Measurements from ENCODE around the gene TXNRD3.

The TXNRD3 gene

GRCh38 chr3:126557761-126558160, 97.2 kb downstream of the TXNRD3 start:
- Histone ChIP-seq H3K9me2 (replicated peaks; ENCODE audit: low read depth, low read length) (no peaks in the 10 kb centered on the region), H3K27me3 (ENCODE audit: insufficient read depth, low read length, poor library complexity, severe bottlenecking) (no peaks in the 10 kb centered on the region), H3K9ac (ENCODE audit: low read depth, low read length, poor library complexity, severe bottlenecking) (no peak overlapping the region), H2AFZ (ENCODE audit: low read length) (no peak overlapping the region), H3K4me2 (ENCODE audit: low read depth, low read length, poor library complexity, severe bottlenecking) (no peak overlapping the region), H3K36me3 (ENCODE audit: insufficient read depth, low read length) (no peaks in the 10 kb centered on the region), H3K4me1 (ENCODE audit: insufficient read depth, low read length, poor library complexity, severe bottlenecking) (no peaks in the 10 kb centered on the region), H3K79me2 (ENCODE audit: insufficient read depth, low read length) (no peaks in the 10 kb centered on the region), H3K4me3 (ENCODE audit: low read length, poor library complexity, severe bottlenecking) (no peak overlapping the region), H3F3A (ENCODE audit: low read depth) (no peaks in the 10 kb centered on the region), H3K9me3 (ENCODE audit: insufficient read depth, low read depth, low read length) (peaks cover 3% of the 10 kb centered on the region), H4K20me1 (ENCODE audit: insufficient read depth, low read length, poor library complexity, severe bottlenecking) (no peaks in the 10 kb centered on the region)
- TF ChIP-seq EZH2phosphoT487 (IDR thresholded peaks at IDR 0.05; ENCODE audit: borderline replicate concordance), result no peak
- TF ChIP-seq, protein P1, sequence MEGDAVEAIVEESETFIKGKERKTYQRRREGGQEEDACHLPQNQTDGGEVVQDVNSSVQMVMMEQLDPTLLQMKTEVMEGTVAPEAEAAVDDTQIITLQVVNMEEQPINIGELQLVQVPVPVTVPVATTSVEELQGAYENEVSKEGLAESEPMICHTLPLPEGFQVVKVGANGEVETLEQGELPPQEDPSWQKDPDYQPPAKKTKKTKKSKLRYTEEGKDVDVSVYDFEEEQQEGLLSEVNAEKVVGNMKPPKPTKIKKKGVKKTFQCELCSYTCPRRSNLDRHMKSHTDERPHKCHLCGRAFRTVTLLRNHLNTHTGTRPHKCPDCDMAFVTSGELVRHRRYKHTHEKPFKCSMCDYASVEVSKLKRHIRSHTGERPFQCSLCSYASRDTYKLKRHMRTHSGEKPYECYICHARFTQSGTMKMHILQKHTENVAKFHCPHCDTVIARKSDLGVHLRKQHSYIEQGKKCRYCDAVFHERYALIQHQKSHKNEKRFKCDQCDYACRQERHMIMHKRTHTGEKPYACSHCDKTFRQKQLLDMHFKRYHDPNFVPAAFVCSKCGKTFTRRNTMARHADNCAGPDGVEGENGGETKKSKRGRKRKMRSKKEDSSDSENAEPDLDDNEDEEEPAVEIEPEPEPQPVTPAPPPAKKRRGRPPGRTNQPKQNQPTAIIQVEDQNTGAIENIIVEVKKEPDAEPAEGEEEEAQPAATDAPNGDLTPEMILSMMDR (conservative IDR thresholded peaks at IDR 0.05; ENCODE audit: low read length), result no peak

DNA sequence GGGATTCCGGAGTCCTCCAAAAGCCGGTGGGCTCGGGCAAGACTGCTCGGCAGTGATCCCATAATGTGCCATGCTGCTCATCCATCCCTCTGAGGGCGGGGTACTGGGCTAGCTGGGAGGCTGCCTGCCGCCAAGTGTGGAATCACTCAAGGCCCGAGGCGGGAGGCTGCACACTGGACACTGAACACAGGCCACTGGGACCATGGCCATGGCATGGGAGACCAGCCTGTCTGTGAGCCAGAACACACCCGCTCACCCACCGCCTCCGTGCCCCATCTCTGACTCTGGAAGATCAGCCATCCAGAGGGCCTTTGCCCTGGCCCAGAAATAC, 97.5 kb downstream of the TXNRD3 start:
- no peak for TF ChIP-seq EZH2phosphoT487 (IDR thresholded peaks at IDR 0.05; ENCODE audit: borderline replicate concordance)
- TF ChIP-seq, protein P1 (conservative IDR thresholded peaks at IDR 0.05; ENCODE audit: low read length), result no peak
- Histone ChIP-seq H3K27me3 (ENCODE audit: insufficient read depth, low read length, poor library complexity, severe bottlenecking) (no peaks in the 10 kb centered on the region), H3F3A (ENCODE audit: low read depth) (no peaks in the 10 kb centered on the region), H3K4me1 (ENCODE audit: insufficient read depth, low read length, poor library complexity, severe bottlenecking) (no peaks in the 10 kb centered on the region), H3K36me3 (ENCODE audit: insufficient read depth, low read length) (no peaks in the 10 kb centered on the region), H3K9ac (ENCODE audit: low read depth, low read length, poor library complexity, severe bottlenecking) (no peak overlapping the region), H3K9me3 (ENCODE audit: insufficient read depth, low read depth, low read length) (no peaks in the 10 kb centered on the region), H4K20me1 (ENCODE audit: insufficient read depth, low read length, poor library complexity, severe bottlenecking) (no peaks in the 10 kb centered on the region), H3K4me2 (ENCODE audit: low read depth, low read length, poor library complexity, severe bottlenecking) (no peak overlapping the region), H3K9me2 (replicated peaks; ENCODE audit: low read depth, low read length) (no peaks in the 10 kb centered on the region), H2AFZ (ENCODE audit: low read length) (no peak overlapping the region), H3K4me3 (ENCODE audit: low read length, poor library complexity, severe bottlenecking) (no peak overlapping the region), H3K79me2 (ENCODE audit: insufficient read depth, low read length) (no peaks in the 10 kb centered on the region)
